VCaP (cell line): ENCODE data around the gene VPS26C.
"Not testable (repeated sequence)": the region's sequence is repeated elsewhere in the genome, so short reads cannot be mapped to it uniquely, and the experiment has no call there.

Source experiments
- H3K27ac ChIP-seq: fragments of 450-650 bp; 2 replicates; pipeline ENCODE4 v1.5.1; 2017
- CTCF ChIP-seq: fragments of 450-650 bp; conservative IDR thresholded peaks from 2 replicates; pipeline ENCODE4 v1.5.1; 2017; ENCODE audit warnings: mild to moderate bottlenecking, moderate library complexity

VPS26C gene

GRCh38 chr21:37267269-37268185, at the start of gene VPS26C:
TSS of gene VPS26C (minus strand) at chr21:37267334. CDS start at chr21:37267294, 40 bp downstream.
- TF ChIP-seq CTCF: no peak
- peak within 1 kb of the TSS; percentile 99 for H3K27ac ChIP-seq

- H3K27ac ChIP-seq: not testable (repeated sequence)
Measured at GRCh38 chr21:37316072-37316471, 48.9 kb upstream of the VPS26C start.

- no peak for TF ChIP-seq CTCF
- H3K27ac ChIP-seq: no peak overlapping the region
Measured at GRCh38 chr21:37300114-37300751, 33.1 kb upstream of the VPS26C start.

GRCh38 chr21:37297364-37297763, 30.2 kb upstream of the VPS26C start:
- no peak overlapping the region for H3K27ac ChIP-seq
- no peak for TF ChIP-seq CTCF

- no peak for TF ChIP-seq CTCF
- no peak overlapping the region for H3K27ac ChIP-seq
Measured at GRCh38 chr21:37294679-37295078, 27.5 kb upstream of the VPS26C start.

GRCh38 chr21:37292941-37293340, 25.8 kb upstream of the VPS26C start:
- no peak for TF ChIP-seq CTCF
- no peak overlapping the region for H3K27ac ChIP-seq

- H3K27ac ChIP-seq: no peak overlapping the region
- no peak for TF ChIP-seq CTCF
Measured at GRCh38 chr21:37292041-37292440, 24.9 kb upstream of the VPS26C start.

- not testable (repeated sequence) for H3K27ac ChIP-seq
Measured at GRCh38 chr21:37283191-37283710, 16.1 kb upstream of the VPS26C start.

GRCh38 chr21:37282602-37283001, 15.5 kb upstream of the VPS26C start:
- not testable (repeated sequence) for H3K27ac ChIP-seq
